Stromal cell of bone marrow (primary cell): ENCODE data around the gene FAM222B.
A peak's percentile ranks its signal among the peaks of the same experiment; 100 is the strongest.
"Not testable (repeated sequence)": the region's sequence is repeated elsewhere in the genome, so short reads cannot be mapped to it uniquely, and the experiment has no call there.

ENCODE experiments used
- DNase-seq: peaks from one replicate; pipeline ENCODE4 v3.0.0-alpha.2; 2012; ENCODE audit warnings: low read depth

FAM222B gene

DNA sequence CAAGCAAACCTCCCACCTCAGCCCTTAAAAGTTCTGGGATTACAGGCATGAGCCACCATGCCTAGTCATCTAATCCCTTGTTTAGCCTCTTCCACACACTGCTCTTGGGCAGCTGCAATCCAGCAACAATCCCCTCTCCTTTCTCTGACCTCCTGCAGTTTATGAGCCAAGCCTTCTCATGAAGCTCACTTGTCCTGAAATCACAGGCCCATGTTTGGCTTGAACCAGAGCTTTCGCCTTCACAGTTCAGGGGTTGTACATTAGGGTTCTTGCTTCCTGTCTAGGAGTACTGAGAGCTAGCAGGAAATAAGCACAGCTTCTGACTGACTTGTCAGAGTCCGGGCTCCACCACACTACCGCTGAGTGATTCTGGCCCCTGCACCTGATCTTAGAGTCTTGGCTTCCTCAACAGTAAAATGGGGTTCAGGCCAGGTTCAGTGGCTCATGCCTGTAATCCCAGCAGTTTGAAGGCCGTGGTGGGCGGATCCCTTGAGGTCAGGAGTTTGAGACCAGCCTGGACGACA, 28.5 kb upstream of the FAM222B start:
- DNase-seq = no peak

DNA sequence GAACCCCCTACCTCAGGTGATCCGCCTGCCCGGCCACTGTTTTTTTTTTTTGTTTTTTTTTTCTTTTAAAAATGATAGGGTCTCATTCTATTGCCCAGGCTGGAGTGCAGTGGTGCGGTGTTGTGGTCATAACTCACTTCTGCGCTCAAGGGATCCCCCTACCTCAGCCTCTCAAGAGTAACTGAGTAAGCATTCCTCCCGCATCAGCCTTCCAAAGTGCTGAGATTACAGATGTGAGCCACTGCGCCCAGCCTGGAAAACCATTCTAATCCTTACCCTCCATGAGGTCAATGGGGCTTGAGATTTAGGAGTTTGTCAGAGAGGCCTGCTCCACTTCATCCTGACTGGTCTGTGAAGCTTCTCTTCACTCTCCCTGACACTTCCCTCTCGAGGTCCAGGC, 24.7 kb upstream of the FAM222B start:
- no peak for DNase-seq

GRCh38 chr17:28865946-28866752, 23.6 kb upstream of the FAM222B start:
- no peak for DNase-seq

GRCh38 chr17:28864991-28865849, 22.6 kb upstream of the FAM222B start:
- DNase-seq = no peak

DNA sequence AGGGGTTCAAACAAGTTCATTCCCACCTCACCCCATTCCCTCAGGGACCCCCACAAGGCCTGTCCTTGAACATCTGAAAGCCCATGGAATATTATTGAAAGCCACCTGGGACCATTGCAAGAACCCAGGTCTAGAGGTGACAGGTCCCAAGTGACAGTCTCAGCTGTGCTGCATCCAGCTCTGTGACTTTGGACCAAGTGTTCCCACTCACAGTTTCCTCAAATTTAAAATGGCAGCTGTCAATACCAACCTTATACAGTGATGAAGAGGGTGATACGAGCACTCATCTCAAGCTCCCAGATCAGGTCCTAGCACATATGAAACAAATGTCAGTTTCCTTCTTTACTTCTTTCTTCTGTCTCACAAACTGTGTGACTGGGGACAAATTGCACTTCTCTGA, 21.4 kb upstream of the FAM222B start:
- DNase-seq = no peak

DNA sequence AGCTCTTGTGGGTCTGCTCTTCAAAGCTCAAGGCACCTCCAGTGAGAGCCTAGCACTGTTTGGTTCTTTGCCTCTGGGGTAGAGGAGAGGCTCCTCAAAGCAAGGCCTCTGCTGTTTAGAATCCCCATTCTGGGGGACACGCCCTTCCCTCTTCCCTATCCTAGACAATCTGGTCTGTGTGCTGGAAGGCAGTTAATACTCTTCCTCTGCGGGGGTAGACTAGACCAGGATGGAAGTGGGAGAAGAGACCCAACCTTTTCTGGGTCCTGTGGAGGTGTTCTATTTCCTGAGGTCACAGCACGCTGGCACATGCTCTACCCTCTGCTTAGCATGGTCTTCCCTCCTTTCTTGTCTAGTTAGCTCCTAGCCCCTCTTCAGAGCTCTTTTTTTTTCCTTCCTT, 20.0 kb upstream of the FAM222B start:
- DNase-seq = no peak

GRCh38 chr17:28861393-28862203, 19.0 kb upstream of the FAM222B start:
- DNase-seq = no peak

GRCh38 chr17:28860363-28860808, 17.8 kb upstream of the FAM222B start:
- no peak for DNase-seq

DNA sequence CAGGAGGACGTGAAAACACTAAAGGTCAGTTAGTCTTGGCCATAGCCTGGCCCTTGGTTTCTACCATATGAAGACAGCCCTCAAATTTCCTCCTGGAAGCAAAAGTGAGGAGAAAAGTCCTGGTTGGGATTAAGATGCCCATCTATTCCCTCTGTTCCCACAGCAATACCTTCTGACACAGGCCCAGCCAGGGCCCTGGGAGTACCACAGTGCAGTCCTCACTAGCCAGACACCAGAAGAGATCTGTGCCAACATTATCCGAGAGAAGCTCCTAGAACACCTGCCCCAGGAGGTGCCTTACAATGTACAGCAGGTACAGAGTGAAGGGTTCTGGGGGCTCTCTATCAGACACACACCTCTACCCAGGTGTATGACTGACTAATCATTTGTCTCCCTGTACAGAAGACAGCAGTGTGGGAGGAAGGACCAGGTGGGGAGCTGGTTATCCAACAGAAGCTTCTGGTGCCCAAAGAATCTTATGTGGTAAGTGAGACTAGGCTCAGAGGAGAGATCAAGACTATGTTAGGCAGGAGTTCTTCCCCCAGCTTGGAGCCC, 16.3 kb upstream of the FAM222B start:
- no peak for DNase-seq

DNA sequence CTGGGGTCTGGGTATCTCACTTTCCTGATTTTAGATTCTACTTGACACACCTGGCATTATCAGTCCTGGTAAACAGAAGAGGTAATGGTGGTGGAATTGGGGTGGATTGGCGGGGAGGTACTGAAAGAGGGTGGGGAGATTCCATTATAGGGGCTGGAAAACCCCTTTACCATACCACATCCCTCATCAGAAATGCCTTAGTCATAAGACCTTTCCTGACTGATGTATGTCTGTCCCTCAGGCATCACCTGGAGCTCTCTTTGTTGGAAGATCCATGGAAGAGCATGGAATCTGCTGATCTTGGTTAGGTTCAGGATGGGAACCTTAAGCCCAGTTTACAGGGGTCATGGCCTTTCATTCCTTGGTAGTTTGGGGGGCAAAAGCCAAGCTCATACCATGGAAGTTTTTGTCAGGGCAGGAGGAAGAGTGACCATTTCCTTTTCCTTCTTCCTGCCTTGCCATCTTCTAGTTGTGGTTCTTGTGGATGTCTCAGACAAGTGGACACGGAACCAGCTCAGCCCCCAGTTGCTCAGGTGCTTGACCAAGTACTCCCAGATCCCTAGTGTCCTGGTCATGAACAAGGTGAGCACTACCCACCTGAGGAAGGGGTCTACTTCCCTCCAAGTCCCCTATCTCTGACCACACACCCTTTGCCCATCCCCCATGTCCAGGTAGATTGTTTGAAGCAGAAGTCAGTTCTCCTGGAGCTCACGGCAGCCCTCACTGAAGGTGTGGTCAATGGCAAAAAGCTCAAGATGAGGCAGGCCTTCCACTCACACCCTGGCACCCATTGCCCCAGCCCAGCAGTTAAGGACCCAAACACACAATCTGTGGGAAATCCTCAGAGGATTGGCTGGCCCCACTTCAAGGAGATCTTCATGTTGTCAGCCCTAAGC, 15.6 kb upstream of the FAM222B start:
- no peak for DNase-seq

- DNase-seq = no peak
Measured at GRCh38 chr17:28856028-28856574, 13.5 kb upstream of the FAM222B start.

DNA sequence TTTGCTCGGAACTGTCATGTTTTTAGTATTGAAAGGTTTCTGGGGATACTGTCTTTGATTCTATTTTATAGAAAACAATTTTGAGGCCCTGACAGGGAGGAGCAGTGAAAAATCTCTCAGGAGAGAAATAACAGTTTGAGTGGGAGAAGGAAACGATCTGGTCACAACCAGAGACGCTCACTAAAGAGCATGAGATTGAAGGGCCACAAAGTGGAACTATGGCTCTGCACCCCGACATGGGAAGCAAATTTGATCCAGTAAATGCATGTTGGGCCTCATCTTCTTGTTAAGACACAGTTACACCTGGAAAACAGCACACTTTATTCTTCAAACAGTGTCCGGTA, 12.7 kb upstream of the FAM222B start:
- no peak for DNase-seq

- DNase-seq = peak; percentile 83
Measured at GRCh38 chr17:28854457-28855335, 12.1 kb upstream of the FAM222B start, which contains the start of gene ERAL1. TSS of gene ERAL1 (plus strand) at chr17:28855016. CDS start at chr17:28855035, 19 bp downstream.

DNA sequence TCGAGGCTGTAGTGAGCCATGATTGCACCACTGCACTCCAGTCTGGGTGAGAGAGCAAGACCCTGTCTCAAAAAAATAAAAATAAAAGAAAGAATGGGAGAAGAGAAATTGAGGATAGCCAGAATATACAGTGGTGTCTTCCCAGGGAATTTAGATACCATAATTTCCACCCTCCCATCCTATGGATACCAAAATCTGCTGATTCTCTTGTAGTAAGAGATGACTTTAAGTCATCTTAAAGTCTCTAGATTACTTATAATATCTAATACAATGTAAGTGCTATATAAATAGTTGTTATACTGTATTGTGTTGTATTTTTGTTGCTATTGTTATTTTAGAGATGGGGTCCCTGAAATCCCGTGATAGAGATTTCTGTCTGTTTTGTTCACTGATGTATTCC, 10.7 kb upstream of the FAM222B start:
- DNase-seq = no peak

DNA sequence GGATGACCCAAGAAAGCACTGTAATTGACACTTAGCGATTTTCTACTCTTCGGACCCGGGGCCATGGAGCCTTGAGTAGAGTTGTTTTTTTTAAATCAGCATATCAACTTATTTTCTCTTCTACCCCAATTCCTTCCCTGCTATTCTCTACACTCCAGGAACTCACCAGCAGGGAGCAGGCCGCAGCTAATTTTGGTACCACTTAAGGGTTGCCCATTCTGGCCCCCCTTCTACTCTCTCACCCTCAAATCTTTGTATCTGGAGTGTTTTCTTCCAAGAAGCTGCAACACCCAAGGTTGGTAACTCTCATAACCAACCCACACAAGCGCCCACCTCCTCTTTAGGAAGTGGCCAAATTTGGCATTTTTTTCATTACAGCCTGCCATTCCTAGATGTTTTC, 6.7 kb upstream of the FAM222B start:
- no peak for DNase-seq

- not testable (repeated sequence) for DNase-seq
Measured at GRCh38 chr17:28848667-28849066, 6.1 kb upstream of the FAM222B start.

- DNase-seq = not testable (repeated sequence)
Measured at GRCh38 chr17:28846699-28847098, 4.1 kb upstream of the FAM222B start.

DNA sequence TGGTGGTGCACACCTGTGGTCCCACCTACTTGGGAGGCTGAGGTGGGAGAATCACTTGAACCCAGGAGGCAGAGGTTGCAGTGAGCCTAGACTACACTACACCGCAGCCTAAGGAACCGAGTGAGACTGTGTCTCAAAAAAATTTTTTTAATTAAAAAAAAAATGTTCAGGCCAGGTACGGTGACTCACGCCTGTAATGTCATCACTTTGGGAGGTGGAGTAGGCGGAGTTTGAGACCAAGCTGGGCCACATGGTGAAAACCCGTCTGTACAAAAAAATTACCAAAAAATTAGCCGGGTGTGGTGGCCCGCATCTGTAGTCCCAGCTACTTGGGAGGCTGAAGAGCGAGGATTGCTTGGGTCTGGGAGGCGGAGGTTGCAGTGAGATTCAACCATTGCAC, 3.6 kb upstream of the FAM222B start:
- no peak for DNase-seq

DNA sequence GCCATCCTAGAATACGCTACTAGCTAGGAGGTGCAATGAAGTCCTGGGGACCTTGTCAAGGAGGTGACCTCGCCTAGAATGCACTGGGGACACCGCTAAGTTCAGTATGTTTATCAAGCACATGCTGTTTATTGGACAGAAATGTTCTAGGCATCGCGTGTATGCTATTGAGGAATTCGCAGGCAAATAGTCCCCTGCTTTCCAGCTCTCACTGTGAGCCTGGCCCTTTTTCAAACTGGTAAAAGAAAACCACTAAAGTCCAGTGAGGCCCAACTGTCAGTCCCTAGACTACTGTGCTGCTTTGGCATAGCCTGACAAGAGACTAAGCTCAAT, 1.2 kb upstream of the FAM222B start:
- no peak for DNase-seq

- no peak for DNase-seq
Measured at GRCh38 chr17:28841901-28842281, 699 bp downstream of the FAM222B start.
